B cell (primary cell): ENCODE data around the gene GPR3. TPM values are rescaled to one million over a fixed set of nuclear protein-coding genes. Genes with fewer than 3 reads are reported as not detected.

Experiments used
- ATAC-seq: fragments of 200-7000 bp; cut with Tn5 transposase; one replicate; pipeline ENCODE4 v1.10.0; 2021; ENCODE audit warnings: low read depth, mild to moderate bottlenecking, moderate number of reproducible peaks, moderate library complexity
- CTCF ChIA-PET: fragments of 350-600 bp; sonication (Branson Sonifier 250); formaldehyde crosslinking; loops from one replicate; lab custom pipeline; 2021; ENCODE audit warnings: antibody characterized with exemption, inconsistent platforms; lab: Charles Lee
- POLR2A ChIA-PET: fragments of 350-600 bp; sonication (Branson Sonifier 250); formaldehyde crosslinking; loops from one replicate; lab custom pipeline; 2021; ENCODE audit warnings: antibody characterized with exemption; lab: Charles Lee
- DNase-seq: peaks from one replicate; pipeline ENCODE4 v3.0.0; 2013
- H2AFZ ChIP-seq: 2 replicates; pipeline ENCODE4 v1.6.1; 2012; ENCODE audit warnings: mild to moderate bottlenecking, low read depth, low read length; ENCODE audit not compliant: insufficient read depth, poor library complexity, severe bottlenecking
- H3K27ac ChIP-seq, 2 donors: 1 replicate in 1 of 2; 2 replicates in 1 of 2; pipeline ENCODE4 v1.5.1; 2012 to 2013; ENCODE audit warnings: low read length in 2 of 2, mild to moderate bottlenecking in 2 of 2, moderate library complexity in 1 of 2
- H3K27me3 ChIP-seq, 4 experiments: fragments of 200-600 bp in 1 of 4; sonication (generic) in 1 of 4; replicated peaks in 1 of 4; 1 replicate in 2 of 4; 2 replicates in 2 of 4; pipeline versions ENCODE4 v1.6.1 to v1.7.0; 2013 to 2016; ENCODE audit warnings: low read length in 3 of 4, mild to moderate bottlenecking in 2 of 4, mixed read lengths in 1 of 4, moderate library complexity in 1 of 4; ENCODE audit not compliant: insufficient read depth in 4 of 4, control insufficient read depth in 3 of 4; ENCODE audit errors: control extremely low read depth in 1 of 4
- H3K36me3 ChIP-seq, 2 experiments: replicated peaks in 1 of 2; 1 replicate in 1 of 2; 2 replicates in 1 of 2; pipeline versions ENCODE4 v1.6.1 to v1.7.1; 2013; ENCODE audit warnings: low read length in 1 of 2; ENCODE audit not compliant: insufficient read depth in 2 of 2, control insufficient read depth in 1 of 2; ENCODE audit errors: control extremely low read depth in 1 of 2, extremely low read depth in 1 of 2
- H3K4me1 ChIP-seq, 2 donors: fragments of 200-600 bp in 1 of 2; sonication (generic) in 1 of 2; 1 replicate in 1 of 2; 2 replicates in 1 of 2; pipeline versions ENCODE4 v1.5.1 to v1.6.1; 2013 to 2017; ENCODE audit warnings: low read length in 2 of 2; ENCODE audit not compliant: control insufficient read depth in 2 of 2, insufficient read depth in 2 of 2
- H3K4me2 ChIP-seq: replicated peaks from 2 replicates; pipeline ENCODE3; 2012; ENCODE audit warnings: mild to moderate bottlenecking, low read depth, low read length; ENCODE audit not compliant: poor library complexity, severe bottlenecking
- H3K4me3 ChIP-seq, 5 experiments: fragments of 200-600 bp in 1 of 5; sonication (generic) in 1 of 5; 1 replicate in 3 of 5; 2 replicates in 2 of 5; pipeline versions ENCODE4 v1.5.1 to v1.7.0; 2011 to 2016; ENCODE audit warnings: low read length in 4 of 5, mild to moderate bottlenecking in 4 of 5, low read depth in 2 of 5, control low read depth in 1 of 5, moderate library complexity in 1 of 5; ENCODE audit not compliant: insufficient read depth in 1 of 5; ENCODE audit errors: control extremely low read depth in 1 of 5, extremely low read depth in 1 of 5
- H3K79me2 ChIP-seq: fragments of 200-600 bp; sonication (generic); one replicate; pipeline ENCODE4 v1.6.0; 2016; ENCODE audit warnings: low read length; ENCODE audit not compliant: control insufficient read depth, insufficient read depth
- H3K9ac ChIP-seq: fragments of 200-600 bp; sonication (generic); 2 replicates; pipeline ENCODE4 v1.6.1; 2017; ENCODE audit warnings: mild to moderate bottlenecking, low read length, moderate library complexity
- H3K9me3 ChIP-seq, 3 donors: one replicate each; pipeline versions ENCODE4 v1.6.1 to v1.7.1; 2013; ENCODE audit warnings: low read length in 2 of 3; ENCODE audit not compliant: control insufficient read depth in 2 of 3, insufficient read depth in 1 of 3; ENCODE audit errors: control extremely low read depth in 1 of 3
- H4K20me1 ChIP-seq: 2 replicates; pipeline ENCODE4 v1.6.0; 2012; ENCODE audit warnings: mild to moderate bottlenecking, low read length; ENCODE audit not compliant: insufficient read depth, control insufficient read depth, poor library complexity, severe bottlenecking
- H3K27ac Mint-ChIP-seq: one replicate; pipeline ENCODE4 v1.8.0; 2021; ENCODE audit warnings: mixed read lengths
- H3K27me3 Mint-ChIP-seq: one replicate; pipeline ENCODE4 v1.8.0; 2021; ENCODE audit warnings: mixed read lengths
- H3K4me1 Mint-ChIP-seq: one replicate; pipeline ENCODE4 v1.8.0; 2021; ENCODE audit warnings: mixed read lengths
- H3K4me3 Mint-ChIP-seq: one replicate; pipeline ENCODE4 v1.8.0; 2021; ENCODE audit warnings: mixed read lengths
- H3K9me3 Mint-ChIP-seq: one replicate; pipeline ENCODE4 v1.8.0; 2022; ENCODE audit warnings: mixed read lengths; ENCODE audit not compliant: insufficient read depth
- EZH2 ChIP-seq: IDR thresholded peaks from 2 replicates; pipeline ENCODE4 v1.6.1; 2012; ENCODE audit warnings: borderline replicate concordance, low read depth, mild to moderate bottlenecking, moderate library complexity, low read length; ENCODE audit not compliant: insufficient read depth, poor library complexity, severe bottlenecking
- WGBS: methylation state at CpG from one replicate; pipeline ENCODE4 v1.1.5; 2013; ENCODE audit warnings: missing lambda C conversion rate; ENCODE audit not compliant: insufficient coverage; 5-methylcytosine and 5-hydroxymethylcytosine counted together
- intact Hi-C: fragments of 100-400 bp; cut with micrococcal nuclease; formaldehyde crosslinking; loops from one replicate; pipeline ENCODE4 v1.10.0; 2022
- polyA plus RNA-seq: library from polyadenylated mRNA; depleted of rRNA; stranded (reverse); fragments of >200 nt; gene quantifications from 2 replicates; pipeline ENCODE4 v1.2.3, GENCODE V29; 2012
- total RNA-seq, 2 donors: library from RNA; stranded (reverse); fragments of 120-200 nt in 1 of 2; gene quantifications; 1 replicate in 1 of 2; 2 replicates in 1 of 2; pipeline versions ENCODE4 v1.2.3 to v1.2.4, GENCODE V29; 2013 to 2022
- TF ChIP-seq, protein P1 (sequence below): fragments of 200-600 bp; IDR thresholded peaks from one replicate; pipeline ENCODE4 v1.8.0; 2022; ENCODE audit warnings: antibody characterized with exemption, mild to moderate bottlenecking

The GPR3 gene
- total and polyA plus RNA-seq, 2 donors (not counting 1 experiment from before 2014, with no cell fraction given) = 3.3 TPM; not detected in 1

DNA sequence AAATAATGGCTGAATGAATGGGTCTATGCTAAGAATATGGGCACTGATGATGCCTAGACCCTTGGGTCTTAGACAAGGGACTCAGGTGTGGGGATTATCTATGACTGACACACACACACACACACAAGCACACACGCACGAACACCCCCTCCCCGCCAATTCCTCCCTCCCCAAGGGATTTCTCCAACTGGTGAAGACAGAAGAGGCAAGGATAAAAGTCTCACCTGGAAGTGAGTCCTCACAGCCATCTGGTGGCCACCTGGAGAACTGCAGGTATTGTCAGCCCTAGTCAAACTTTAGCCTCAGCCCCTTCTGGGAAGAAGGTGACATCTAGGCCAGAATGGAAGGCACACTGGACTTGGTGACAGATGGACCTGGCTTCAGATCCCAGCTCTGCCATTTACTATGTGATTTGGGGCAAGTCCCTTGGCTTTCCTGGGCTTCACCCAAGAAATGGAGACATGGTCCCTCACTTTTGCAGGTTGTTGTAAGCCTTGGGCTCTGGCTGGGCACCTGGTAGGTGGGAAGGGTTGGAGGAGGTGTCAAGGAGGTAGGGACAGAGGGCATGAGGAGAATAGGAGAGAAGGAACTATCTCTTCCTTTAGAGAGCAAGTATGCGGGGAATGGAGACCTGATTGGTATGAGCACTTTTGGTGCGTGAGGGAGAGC lies 4.0 kb upstream of the GPR3 start:
- ChIA-PET POLR2A (interaction anchor here (0.7 kb wide), 1 partner anchor 263 kb away, joined by 3 read pairs; no protein-coding TSS in a partner anchor), CTCF (interaction anchor here (0.6 to 9.4 kb wide), 26 partner anchors 8 to 342 kb away, joined by 3 to 297 read pairs (median 6); partner anchors contain the start of genes AHDC1, MAP3K6 and SYTL1)
- no peak overlapping the region for H2AFZ ChIP-seq
- H3K9ac ChIP-seq = no peak overlapping the region
- no peaks in the 10 kb centered on the region for H3K9me3 ChIP-seq
- ATAC-seq (peak; percentile 25), DNase-seq (peak; percentile 82)
- 67% methylated on average over 3 of the region's 5 CpGs for WGBS
- H3K79me2 ChIP-seq = no peaks in the 10 kb centered on the region
- H3K27me3 ChIP-seq = no peaks in the 10 kb centered on the region
- H4K20me1 ChIP-seq = no peaks in the 10 kb centered on the region
- TF ChIP-seq EZH2 = no peak
- TF ChIP-seq, protein P1, sequence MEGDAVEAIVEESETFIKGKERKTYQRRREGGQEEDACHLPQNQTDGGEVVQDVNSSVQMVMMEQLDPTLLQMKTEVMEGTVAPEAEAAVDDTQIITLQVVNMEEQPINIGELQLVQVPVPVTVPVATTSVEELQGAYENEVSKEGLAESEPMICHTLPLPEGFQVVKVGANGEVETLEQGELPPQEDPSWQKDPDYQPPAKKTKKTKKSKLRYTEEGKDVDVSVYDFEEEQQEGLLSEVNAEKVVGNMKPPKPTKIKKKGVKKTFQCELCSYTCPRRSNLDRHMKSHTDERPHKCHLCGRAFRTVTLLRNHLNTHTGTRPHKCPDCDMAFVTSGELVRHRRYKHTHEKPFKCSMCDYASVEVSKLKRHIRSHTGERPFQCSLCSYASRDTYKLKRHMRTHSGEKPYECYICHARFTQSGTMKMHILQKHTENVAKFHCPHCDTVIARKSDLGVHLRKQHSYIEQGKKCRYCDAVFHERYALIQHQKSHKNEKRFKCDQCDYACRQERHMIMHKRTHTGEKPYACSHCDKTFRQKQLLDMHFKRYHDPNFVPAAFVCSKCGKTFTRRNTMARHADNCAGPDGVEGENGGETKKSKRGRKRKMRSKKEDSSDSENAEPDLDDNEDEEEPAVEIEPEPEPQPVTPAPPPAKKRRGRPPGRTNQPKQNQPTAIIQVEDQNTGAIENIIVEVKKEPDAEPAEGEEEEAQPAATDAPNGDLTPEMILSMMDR = peak; percentile 88
- peaks cover 3% of the 10 kb centered on the region for H3K27me3 Mint-ChIP-seq
- H3K4me3 Mint-ChIP-seq = peak overlapping the region; percentile 14
- no peak overlapping the region for H3K4me2 ChIP-seq
- H3K4me3 ChIP-seq = no peak overlapping the region
- peak overlapping the region; percentile 69 for H3K27ac Mint-ChIP-seq
- H3K27ac ChIP-seq = no peak overlapping the region
- peaks cover 18% of the 10 kb centered on the region for H3K4me1 Mint-ChIP-seq
- peaks cover 12 to 16% of the 10 kb centered on the region in 2 donors for H3K4me1 ChIP-seq
- no peaks in the 10 kb centered on the region for H3K36me3 ChIP-seq
- H3K9me3 Mint-ChIP-seq = no peaks in the 10 kb centered on the region
- intact Hi-C loops = loop anchor here (1.0 to 2.0 kb wide), 4 partner anchors 20 to 87 kb away; no protein-coding TSS in a partner anchor
